Colonic mucosa (tissue), 4 donors: ENCODE data around the gene WNT7B. TPM values are rescaled to one million over a fixed set of nuclear protein-coding genes. Genes with fewer than 3 reads are reported as not detected.

Experiments
- DNase-seq: peaks from one replicate; pipeline ENCODE4 v3.0.0-alpha.2; 2020
- H3K27ac ChIP-seq: fragments of 200-600 bp; one replicate; pipeline ENCODE4 v1.8.0; 2021
- H3K27me3 ChIP-seq: fragments of 200-600 bp; one replicate; pipeline ENCODE4 v1.8.0; 2021
- H3K36me3 ChIP-seq: fragments of 200-600 bp; one replicate; pipeline ENCODE4 v1.8.0; 2021
- H3K4me1 ChIP-seq: fragments of 200-600 bp; one replicate; pipeline ENCODE4 v1.8.0; 2021; ENCODE audit warnings: mild to moderate bottlenecking
- H3K4me3 ChIP-seq: fragments of 200-600 bp; one replicate; pipeline ENCODE4 v1.8.0; 2021
- H3K9ac ChIP-seq, 2 donors: one replicate each; pipeline ENCODE4 v1.7.0; 2013; ENCODE audit warnings: control low read depth in 2 of 2, low read depth in 2 of 2, low read length in 2 of 2
- H3K9me3 ChIP-seq: fragments of 200-600 bp; one replicate; pipeline ENCODE4 v1.8.0; 2021
- CTCF ChIP-seq: fragments of 200-600 bp; IDR thresholded peaks from one replicate; pipeline ENCODE4 v1.8.0; 2022; ENCODE audit warnings: antibody characterized with exemption, mild to moderate bottlenecking
- intact Hi-C: fragments of 100-400 bp; cut with DNase I; formaldehyde crosslinking; loops from one replicate; pipeline ENCODE4 v1.14.1; 2022
- total RNA-seq, 2 donors: library from RNA; stranded (reverse); fragmentation: NEBNext Ultra II Directional in 1 of 2; extraction: Animal tissue kit (Norgen Biotek cat#: 25700) in 1 of 2; gene quantifications; one replicate each; pipeline ENCODE4 v1.2.1, GENCODE V29; 2021
- donor health status: healthy.
- donor health status: DM: no; HTN: no; CAD: no.
- donor health status: DM: no; HTN: no; CAD: no.

The WNT7B gene
- total RNA-seq, 2 donors from 2014 or later: 0.12 TPM; not detected in 1

GRCh38 chr22:45884201-45885062 lies 92.5 kb downstream of the WNT7B start:
- no peak overlapping the region for H3K27ac ChIP-seq
- no peak for DNase-seq
- H3K27me3 ChIP-seq: peaks cover 23% of the 10 kb centered on the region
- no peaks in the 10 kb centered on the region for H3K9me3 ChIP-seq
- H3K36me3 ChIP-seq: no peaks in the 10 kb centered on the region
- H3K4me3 ChIP-seq: no peak overlapping the region
- intact Hi-C loops: no loop called here
- H3K9ac ChIP-seq: no peak overlapping the region
- no peak for TF ChIP-seq CTCF
- no peaks in the 10 kb centered on the region for H3K4me1 ChIP-seq

- Histone ChIP-seq H3K4me1 (no peaks in the 10 kb centered on the region), H3K27me3 (peaks cover 23% of the 10 kb centered on the region), H3K9me3 (no peaks in the 10 kb centered on the region), H3K4me3 (no peak overlapping the region), H3K9ac (no peak overlapping the region), H3K36me3 (no peaks in the 10 kb centered on the region), H3K27ac (no peak overlapping the region)
- TF ChIP-seq CTCF: no peak
- intact Hi-C loops: no loop called here
- DNase-seq: no peak
These were observed 93.2 kb downstream of the WNT7B start for GRCh38 chr22:45883811-45884170.

- H3K9ac ChIP-seq: no peak overlapping the region
- TF ChIP-seq CTCF: no peak
- no peak overlapping the region for H3K27ac ChIP-seq
- no peaks in the 10 kb centered on the region for H3K4me1 ChIP-seq
- H3K36me3 ChIP-seq: no peaks in the 10 kb centered on the region
- H3K4me3 ChIP-seq: no peak overlapping the region
- DNase-seq: no peak
- intact Hi-C loops: no loop called here
- H3K9me3 ChIP-seq: no peaks in the 10 kb centered on the region
- H3K27me3 ChIP-seq: peaks cover 23% of the 10 kb centered on the region
These were observed 93.8 kb downstream of the WNT7B start for GRCh38 chr22:45882881-45883810.

DNA sequence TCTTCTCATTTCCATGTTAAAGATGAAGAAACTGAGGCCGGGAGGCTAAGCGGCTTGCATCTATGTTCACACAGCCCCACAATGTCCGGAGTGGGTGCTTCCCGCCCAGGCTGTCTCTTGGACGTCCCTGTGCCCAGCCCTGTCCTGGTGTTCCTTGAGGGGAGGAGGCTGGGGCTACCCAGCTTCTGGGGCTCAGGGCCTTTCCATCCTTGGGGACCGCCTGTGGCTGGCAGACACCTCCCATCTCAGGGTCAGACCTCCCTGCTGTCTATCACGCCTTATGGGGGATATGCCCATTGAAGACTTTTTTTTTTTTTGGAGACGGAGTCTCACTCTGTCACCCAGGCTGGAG lies 95.5 kb downstream of the WNT7B start:
- Histone ChIP-seq H3K4me1 (no peaks in the 10 kb centered on the region), H3K4me3 (no peak overlapping the region), H3K9ac (no peak overlapping the region), H3K27me3 (peaks cover 23% of the 10 kb centered on the region), H3K9me3 (no peaks in the 10 kb centered on the region), H3K36me3 (no peaks in the 10 kb centered on the region), H3K27ac (no peak overlapping the region)
- TF ChIP-seq CTCF: no peak
- DNase-seq: no peak
- intact Hi-C loops: no loop called here

- no peak overlapping the region for H3K27ac ChIP-seq
- H3K4me3 ChIP-seq: no peak overlapping the region
- DNase-seq: no peak
- H3K27me3 ChIP-seq: peaks cover 23% of the 10 kb centered on the region
- no peaks in the 10 kb centered on the region for H3K36me3 ChIP-seq
- H3K9me3 ChIP-seq: no peaks in the 10 kb centered on the region
- no peak overlapping the region for H3K9ac ChIP-seq
- H3K4me1 ChIP-seq: no peaks in the 10 kb centered on the region
- intact Hi-C loops: no loop called here
- TF ChIP-seq CTCF: no peak
These were observed 96.0 kb downstream of the WNT7B start for GRCh38 chr22:45880716-45881523.
